ENCODE measurements around the gene PCBP2. TPM values are rescaled to one million over a fixed set of nuclear protein-coding genes. Genes with fewer than 3 reads are reported as not detected.
A peak's percentile ranks its signal among the peaks of the same experiment; 100 is the strongest.

PCBP2 gene
- total RNA-seq, 8 experiments from 2014 or later, result 188 to 782 (median 284) TPM

- in situ Hi-C loops (cut with MboI; ENCODE audit: low pct_unique_long_range_greater_than_20kb in 2 of 9, low sequenced_read_pairs in 9 of 9, unreplicated experiment in 9 of 9), result no loop called here
- Histone ChIP-seq H3K4me1 (replicated peaks in 1 of 2) (peaks cover 0 to 3% of the 10 kb centered on the region in 2 donors), H3K4me3 (no peak overlapping the region), H3K27ac (no peak overlapping the region)
- WGBS, 10 experiments, result 69 to 100% (median 90%) methylated on average over 1 to 6 of the region's 9 CpGs; no CpG with 5 or more reads in 2 of the 10 experiments
- peak in 3 of 8 experiments; percentile 3 to 8 (median 5) for ATAC-seq (replicated peaks in 6 of 8)
These were observed 30.2 kb downstream of the PCBP2 start for GRCh38 chr12:53481939-53482586.

- WGBS, 10 experiments, result 60 to 100% (median 100%) methylated on average over 1 to 8 of the region's 18 CpGs; no CpG with 5 or more reads in 6 of the 10 experiments
- peaks cover 0 to 3% of the 10 kb centered on the region in 2 donors for H3K4me1 ChIP-seq (replicated peaks in 1 of 2)
- in situ Hi-C loops (cut with MboI; ENCODE audit: low pct_unique_long_range_greater_than_20kb in 2 of 9, low sequenced_read_pairs in 9 of 9, unreplicated experiment in 9 of 9), result no loop called here
- ATAC-seq (replicated peaks in 6 of 8), result peak in 5 of 8 experiments; percentile 1 to 20 (median 16)
- H3K4me3 ChIP-seq, result no peak overlapping the region
- H3K27ac ChIP-seq, result no peak overlapping the region
These were observed 30.8 kb downstream of the PCBP2 start for GRCh38 chr12:53482626-53483168.

GRCh38 chr12:53483225-53483978, 31.5 kb downstream of the PCBP2 start:
- Histone ChIP-seq H3K27ac (no peak overlapping the region), H3K4me1 (replicated peaks in 1 of 2) (peaks cover 0 to 3% of the 10 kb centered on the region in 2 donors), H3K4me3 (no peak overlapping the region)
- in situ Hi-C loops (cut with MboI; ENCODE audit: low pct_unique_long_range_greater_than_20kb in 2 of 9, low sequenced_read_pairs in 9 of 9, unreplicated experiment in 9 of 9), result no loop called here
- 67 to 100% (median 92%) methylated on average over 1 to 7 of the region's 9 CpGs; no CpG with 5 or more reads in 2 of the 10 experiments for WGBS, 10 experiments
- no peak for ATAC-seq (replicated peaks in 6 of 8)

- in situ Hi-C loops (cut with MboI; ENCODE audit: low pct_unique_long_range_greater_than_20kb in 2 of 9, low sequenced_read_pairs in 9 of 9, unreplicated experiment in 9 of 9), result no loop called here
- WGBS, 10 experiments, result 57 to 100% (median 95%) methylated on average over 1 to 4 of the region's 4 CpGs; no CpG with 5 or more reads in 2 of the 10 experiments
- ATAC-seq (replicated peaks in 6 of 8), result no peak
These were observed 32.1 kb downstream of the PCBP2 start for GRCh38 chr12:53483979-53484377.

GRCh38 chr12:53484686-53485575, 33.0 kb downstream of the PCBP2 start:
- in situ Hi-C loops (cut with MboI; ENCODE audit: low pct_unique_long_range_greater_than_20kb in 2 of 9, low sequenced_read_pairs in 9 of 9, unreplicated experiment in 9 of 9), result no loop called here
- Histone ChIP-seq H3K4me1 (replicated peaks in 1 of 2) (no peaks in the 10 kb centered on the region), H3K4me3 (no peak overlapping the region), H3K27ac (no peak overlapping the region)
- WGBS, 10 experiments, result 77 to 100% (median 93%) methylated on average over 1 to 10 of the region's 10 CpGs; no CpG with 5 or more reads in 1 of the 10 experiments
- ATAC-seq (replicated peaks in 6 of 8), result peak in 2 of 8 experiments; percentile 1 to 10

More at GRCh38 chr12:53483979-53484377, 32.1 kb downstream of the PCBP2 start:
- Histone ChIP-seq H3K27ac (no peak overlapping the region), H3K4me1 (replicated peaks in 1 of 2) (peaks cover 0 to 1% of the 10 kb centered on the region in 2 donors), H3K4me3 (no peak overlapping the region)

GRCh38 chr12:53485955-53486735, 34.2 kb downstream of the PCBP2 start:
- WGBS, 10 experiments, result 81 to 100% methylated on average over 2 to 4 of the region's 10 CpGs; no CpG with 5 or more reads in 8 of the 10 experiments
- Histone ChIP-seq H3K4me1 (replicated peaks in 1 of 2) (no peaks in the 10 kb centered on the region), H3K4me3 (no peak overlapping the region), H3K27ac (no peak overlapping the region)
- peak in 2 of 8 experiments; percentile 1 to 15 for ATAC-seq (replicated peaks in 6 of 8)
- in situ Hi-C loops (cut with MboI; ENCODE audit: low pct_unique_long_range_greater_than_20kb in 2 of 9, low sequenced_read_pairs in 9 of 9, unreplicated experiment in 9 of 9), result no loop called here

GRCh38 chr12:53486736-53487487, 35.0 kb downstream of the PCBP2 start:
- Histone ChIP-seq H3K4me3 (no peak overlapping the region), H3K27ac (no peak overlapping the region), H3K4me1 (replicated peaks in 1 of 2) (peaks cover 0 to under 1% of the 10 kb centered on the region in 2 donors)
- in situ Hi-C loops (cut with MboI; ENCODE audit: low pct_unique_long_range_greater_than_20kb in 2 of 9, low sequenced_read_pairs in 9 of 9, unreplicated experiment in 9 of 9), result no loop called here
- 0 to 88% (median 75%) methylated on average over 1 to 6 of the region's 17 CpGs; no CpG with 5 or more reads in 4 of the 10 experiments for WGBS, 10 experiments
- peak in 4 of 8 experiments; percentile 1 to 18 (median 10) for ATAC-seq (replicated peaks in 6 of 8)

- no peak overlapping the region for H3K27ac ChIP-seq
- in situ Hi-C loops (cut with MboI; ENCODE audit: low pct_unique_long_range_greater_than_20kb in 2 of 9, low sequenced_read_pairs in 9 of 9, unreplicated experiment in 9 of 9), result no loop called here
- ATAC-seq (replicated peaks in 6 of 8), result no peak
- 74 to 100% (median 92%) methylated on average over 1 to 5 of the region's 5 CpGs; no CpG with 5 or more reads in 1 of the 10 experiments for WGBS, 10 experiments
- no peak overlapping the region for H3K4me3 ChIP-seq
- peaks cover 13 to 14% of the 10 kb centered on the region in 2 donors for H3K4me1 ChIP-seq (replicated peaks in 1 of 2)
These were observed 37.5 kb downstream of the PCBP2 start for GRCh38 chr12:53489242-53489864.

GRCh38 chr12:53492188-53492587, 40.3 kb downstream of the PCBP2 start:
- Histone ChIP-seq H3K4me1 (replicated peaks in 1 of 2) (peaks cover 22 to 28% of the 10 kb centered on the region in 2 donors), H3K27ac (peak overlapping the region; percentile 73 to 81), H3K4me3 (peak overlapping the region; percentile 34 to 50 (median 45))
- 39 to 100% (median 76%) methylated on average over 1 to 18 of the region's 20 CpGs; no CpG with 5 or more reads in 4 of the 10 experiments for WGBS, 10 experiments
- ATAC-seq (replicated peaks in 6 of 8), result no peak
- in situ Hi-C loops (cut with MboI; ENCODE audit: low pct_unique_long_range_greater_than_20kb in 2 of 9, low sequenced_read_pairs in 9 of 9, unreplicated experiment in 9 of 9), result no loop called here

- Histone ChIP-seq H3K4me3 (peak overlapping the region; percentile 34 to 50 (median 45)), H3K4me1 (replicated peaks in 1 of 2) (peaks cover 22 to 28% of the 10 kb centered on the region in 2 donors), H3K27ac (peak overlapping the region; percentile 79 to 81)
- in situ Hi-C loops (cut with MboI; ENCODE audit: low pct_unique_long_range_greater_than_20kb in 2 of 9, low sequenced_read_pairs in 9 of 9, unreplicated experiment in 9 of 9), result no loop called here
- 0 to 15% (median 7%) methylated on average over 1 to 5 of the region's 52 CpGs; no CpG with 5 or more reads in 5 of the 10 experiments for WGBS, 10 experiments
- ATAC-seq (replicated peaks in 6 of 8), result peak; percentile 75 to 94 (median 90)
These were observed 41.1 kb downstream of the PCBP2 start for GRCh38 chr12:53492830-53493609.
